Activated CD4-positive, alpha-beta T cell treated with anti-CD3 and anti-CD28 coated beads, Interleukin-2, amount 50 U/mL, for 4 hours (primary cell): Measurements from ENCODE around the gene EEF1AKMT1.

Experiments used
- DNase-seq, 2 experiments: peaks; one replicate each; pipeline ENCODE4 v3.0.0-alpha.2; 2020

The EEF1AKMT1 gene

GRCh38 chr13:20717581-20718542, 55.9 kb downstream of the EEF1AKMT1 start:
- DNase-seq, result no peak

- DNase-seq, result no peak
Measured at GRCh38 chr13:20716951-20717350, 56.8 kb downstream of the EEF1AKMT1 start.

- no peak for DNase-seq
Measured at GRCh38 chr13:20715330-20715712, 58.4 kb downstream of the EEF1AKMT1 start.

- DNase-seq, result no peak
Measured at GRCh38 chr13:20714563-20715329, 59.0 kb downstream of the EEF1AKMT1 start.

- DNase-seq, result no peak
Measured at GRCh38 chr13:20714161-20714560, 59.6 kb downstream of the EEF1AKMT1 start.

- DNase-seq, result no peak
Measured at GRCh38 chr13:20713751-20714150, 60.0 kb downstream of the EEF1AKMT1 start.

- no peak for DNase-seq
Measured at GRCh38 chr13:20713014-20713376, 60.8 kb downstream of the EEF1AKMT1 start.

GRCh38 chr13:20711301-20712044, 62.3 kb downstream of the EEF1AKMT1 start:
- DNase-seq, result no peak

- DNase-seq, result no peak
Measured at GRCh38 chr13:20709782-20710181, 64.0 kb downstream of the EEF1AKMT1 start.

GRCh38 chr13:20709369-20709768, 64.4 kb downstream of the EEF1AKMT1 start:
- no peak for DNase-seq

- DNase-seq, result no peak
Measured at GRCh38 chr13:20708216-20708615, 65.5 kb downstream of the EEF1AKMT1 start.

- no peak for DNase-seq
Measured at GRCh38 chr13:20706661-20707060, 67.1 kb downstream of the EEF1AKMT1 start.

GRCh38 chr13:20704459-20705069, 69.2 kb downstream of the EEF1AKMT1 start:
- no peak for DNase-seq

GRCh38 chr13:20703780-20704458, 69.8 kb downstream of the EEF1AKMT1 start:
- DNase-seq, result peak; percentile 58 to 68

GRCh38 chr13:20702915-20703779, 70.6 kb downstream of the EEF1AKMT1 start, which contains the start of gene IL17D:
Gene IL17D, plus strand, starts transcription at chr13:20703699. Its CDS starts 303 bp downstream, at chr13:20704002.
- peak; percentile 27 to 32 for DNase-seq

GRCh38 chr13:20702530-20702914, 71.2 kb downstream of the EEF1AKMT1 start:
- DNase-seq, result no peak

- no peak for DNase-seq
Measured at GRCh38 chr13:20701461-20701860, 72.3 kb downstream of the EEF1AKMT1 start.

- DNase-seq, result no peak
Measured at GRCh38 chr13:20700288-20700687, 73.5 kb downstream of the EEF1AKMT1 start.

GRCh38 chr13:20699715-20700114, 74.0 kb downstream of the EEF1AKMT1 start:
- no peak for DNase-seq

GRCh38 chr13:20696073-20696472, 77.7 kb downstream of the EEF1AKMT1 start:
- DNase-seq, result no peak

- DNase-seq, result no peak
Measured at GRCh38 chr13:20691616-20692015, 82.1 kb downstream of the EEF1AKMT1 start.
